IMR-90 (cell line): ENCODE measurements around the gene TEP1. TPM values are rescaled to one million over a fixed set of nuclear protein-coding genes. Genes with fewer than 3 reads are reported as not detected.
A peak's percentile ranks its signal among the peaks of the same experiment; 100 is the strongest.
"Not testable (repeated sequence)": the region's sequence is repeated elsewhere in the genome, so short reads cannot be mapped to it uniquely, and the experiment has no call there.

Source experiments
- ATAC-seq: fragments of 200-7000 bp; cut with Tn5 transposase; 2 replicates; pipeline ENCODE4 v1.9.1; 2020; ENCODE audit warnings: low read depth, mild to moderate bottlenecking, moderate library complexity
- BruUV-seq: library from RNA; stranded (reverse); fragments of 400-500 nt; replicated peaks from 2 replicates; lab custom pipeline; 2021; lab: Mats Ljungman, UMichigan
- CTCF ChIA-PET: fragments of 300-600 bp; formaldehyde crosslinking; extraction: SDS; loops from one replicate; lab custom pipeline; 2021; ENCODE audit warnings: antibody characterized with exemption; lab: Yijun Ruan, JAX
- POLR2A ChIA-PET: fragments of 300-600 bp; sonication (Branson Sonifier 250); formaldehyde crosslinking; loops from one replicate; lab custom pipeline; 2022; ENCODE audit warnings: antibody characterized with exemption; ENCODE audit not compliant: unreplicated experiment; lab: Charles Lee
- DNase-seq: peaks from one replicate; pipeline ENCODE4 v3.0.0; 2013
- H2AFZ ChIP-seq: replicated peaks from 2 replicates; pipeline ENCODE3; 2013; ENCODE audit warnings: low read length, mild to moderate bottlenecking; ENCODE audit not compliant: poor library complexity
- H2AK5ac ChIP-seq: 2 replicates; pipeline ENCODE4 v1.6.1; 2013; ENCODE audit warnings: low read depth, low read length, inconsistent platforms
- H2AK9ac ChIP-seq: replicated peaks from 2 replicates; pipeline ENCODE3; 2013; ENCODE audit warnings: mild to moderate bottlenecking, low read depth, low read length, moderate library complexity; ENCODE audit not compliant: poor library complexity
- H2BK120ac ChIP-seq: 2 replicates; pipeline ENCODE4 v1.6.1; 2013; ENCODE audit warnings: low read depth, low read length, inconsistent platforms
- H2BK15ac ChIP-seq: 3 replicates; pipeline ENCODE4 v1.6.1; 2013; ENCODE audit warnings: low read depth, low read length, inconsistent platforms
- H2BK20ac ChIP-seq: 2 replicates; pipeline ENCODE4 v1.6.1; 2013; ENCODE audit warnings: low read depth, mild to moderate bottlenecking, inconsistent platforms, low read length, moderate library complexity
- H2BK5ac ChIP-seq: 2 replicates; pipeline ENCODE4 v1.6.1; 2013; ENCODE audit warnings: mild to moderate bottlenecking, low read depth, low read length, inconsistent platforms; ENCODE audit not compliant: poor library complexity, severe bottlenecking
- H3K14ac ChIP-seq: replicated peaks from 2 replicates; pipeline ENCODE4 v1.6.1; 2013; ENCODE audit warnings: low read depth, low read length, inconsistent platforms
- H3K18ac ChIP-seq: 2 replicates; pipeline ENCODE4 v1.6.1; 2013; ENCODE audit warnings: low read depth, low read length, control low read depth
- H3K23ac ChIP-seq: 2 replicates; pipeline ENCODE4 v1.6.1; 2013; ENCODE audit warnings: low read depth, low read length, inconsistent platforms
- H3K27ac ChIP-seq: 2 replicates; pipeline ENCODE4 v1.5.1; 2013; ENCODE audit warnings: mild to moderate bottlenecking, control low read depth, low read length; ENCODE audit not compliant: insufficient read depth
- H3K27me3 ChIP-seq: 2 replicates; pipeline ENCODE4 v1.6.1; 2013; ENCODE audit warnings: low read length; ENCODE audit not compliant: control insufficient read depth, insufficient read depth
- H3K36me3 ChIP-seq: 2 replicates; pipeline ENCODE4 v1.6.1; 2013; ENCODE audit warnings: low read length, mixed read lengths; ENCODE audit not compliant: control insufficient read depth, insufficient read depth
- H3K4ac ChIP-seq: 2 replicates; pipeline ENCODE4 v1.6.1; 2013; ENCODE audit warnings: low read depth, low read length, inconsistent platforms
- H3K4me1 ChIP-seq: 2 replicates; pipeline ENCODE4 v1.6.1; 2013; ENCODE audit warnings: low read length, mixed read lengths; ENCODE audit not compliant: control insufficient read depth, insufficient read depth
- H3K4me2 ChIP-seq: 2 replicates; pipeline ENCODE4 v1.6.1; 2013; ENCODE audit warnings: low read depth, mild to moderate bottlenecking, control low read depth, low read length, moderate library complexity
- H3K4me3 ChIP-seq: 2 replicates; pipeline ENCODE4 v1.5.1; 2013; ENCODE audit warnings: low read depth, mild to moderate bottlenecking, control low read depth, low read length, moderate library complexity; ENCODE audit not compliant: insufficient read depth
- H3K56ac ChIP-seq: 2 replicates; pipeline ENCODE4 v1.6.1; 2013; ENCODE audit warnings: low read length, inconsistent platforms; ENCODE audit not compliant: insufficient read depth; ENCODE audit errors: extremely low read depth
- H3K79me1 ChIP-seq, 2 experiments: 2 replicates each; pipeline ENCODE4 v1.6.1; 2013; ENCODE audit warnings: low read length in 2 of 2, inconsistent platforms in 1 of 2, low read depth in 1 of 2
- H3K9ac ChIP-seq: 2 replicates; pipeline ENCODE4 v1.6.1; 2013; ENCODE audit warnings: low read depth, low read length, control low read depth
- H3K9me1 ChIP-seq: 2 replicates; pipeline ENCODE4 v1.6.1; 2013; ENCODE audit warnings: low read length, inconsistent platforms; ENCODE audit not compliant: insufficient read depth
- H3K9me3 ChIP-seq: 2 replicates; pipeline ENCODE4 v1.6.1; 2013; ENCODE audit warnings: low read length; ENCODE audit not compliant: control insufficient read depth, insufficient read depth
- H4K20me1 ChIP-seq: 2 replicates; pipeline ENCODE4 v1.6.1; 2013; ENCODE audit warnings: low read length, inconsistent platforms; ENCODE audit not compliant: insufficient read depth
- H4K5ac ChIP-seq: 2 replicates; pipeline ENCODE4 v1.6.1; 2013; ENCODE audit warnings: mild to moderate bottlenecking, low read depth, low read length, control low read depth
- H4K8ac ChIP-seq, 2 experiments: 2 replicates each; pipeline ENCODE4 v1.6.1; 2013; ENCODE audit warnings: low read depth in 2 of 2, low read length in 2 of 2, control low read depth in 1 of 2, inconsistent platforms in 1 of 2
- H4K91ac ChIP-seq: 2 replicates; pipeline ENCODE4 v1.6.1; 2013; ENCODE audit warnings: low read depth, low read length, inconsistent platforms; ENCODE audit not compliant: insufficient read depth
- MAFK ChIP-seq: IDR thresholded peaks from 2 replicates; pipeline ENCODE4 v1.6.1; 2012; ENCODE audit warnings: low read depth, low read length, improper control_type of control experiment
- MAZ ChIP-seq: IDR thresholded peaks from 2 replicates; pipeline ENCODE4 v1.6.1; 2012; ENCODE audit warnings: low read depth, mild to moderate bottlenecking, low read length, improper control_type of control experiment, moderate library complexity, borderline replicate concordance
- RFX5 ChIP-seq: IDR thresholded peaks from 2 replicates; pipeline ENCODE4 v1.8.0; 2012; ENCODE audit warnings: low read depth, mild to moderate bottlenecking, low read length, moderate library complexity
- WGBS, 2 experiments: methylation state at CpG; one replicate each; pipeline versions ENCODE4 v1.1.5 to v1.1.7; 2013; ENCODE audit warnings: missing lambda C conversion rate in 2 of 2; ENCODE audit not compliant: insufficient read length in 1 of 2; ENCODE audit errors: extremely low coverage in 2 of 2; 5-methylcytosine and 5-hydroxymethylcytosine counted together
- dilution Hi-C: fragments of 300-500 bp; cut with HindIII; formaldehyde crosslinking; loops from one replicate; pipeline ENCODE4 v1.14.3; 2018; ENCODE audit warnings: low sequenced_read_pairs; ENCODE audit not compliant: unreplicated experiment
- in situ Hi-C: fragments of 300-500 bp; cut with MboI; formaldehyde crosslinking; loops from 3 replicates; pipeline ENCODE4 v1.14.3; 2019; ENCODE audit warnings: low sequenced_read_pairs, inconsistent platforms, mixed read lengths
- intact Hi-C: fragments of 100-400 bp; cut with micrococcal nuclease; formaldehyde crosslinking; loops from 2 replicates; pipeline ENCODE4 v1.10.0; 2022
- polyA plus RNA-seq, 3 experiments: library from polyadenylated mRNA; depleted of rRNA; stranded (reverse); fragments of >200 nt; gene quantifications; 2 replicates each; pipeline ENCODE4 v1.2.3, GENCODE V29; 2012; ENCODE audit warnings: low replicate concordance in 1 of 3
- total RNA-seq: library from RNA; depleted of rRNA; stranded (reverse); fragments of >200 nt; gene quantifications from 2 replicates; pipeline ENCODE4 v1.2.3, GENCODE V29; 2012

TEP1 gene
- total and polyA plus RNA-seq, 2 of the 4 experiments (the other 2 are of a cell fraction): 10.7 to 12.4 TPM

- TF ChIP-seq MAZ (peak; percentile 43; the same call in 1 of the 2 replicates), MAFK (no peak), RFX5 (no peak)
Observed at GRCh38 chr14:20454516-20455354, 41.4 kb upstream of the TEP1 start, which contains the start of the genes APEX1 and OSGEP (continued).

GRCh38 chr14:20452831-20453230, 39.5 kb upstream of the TEP1 start:
- WGBS, 2 experiments: 100% methylated on average over 6 of the region's 8 CpGs; no CpG with 5 or more reads in 1 of the 2 experiments

More at GRCh38 chr14:20452831-20453230, 39.5 kb upstream of the TEP1 start:
- H2AFZ ChIP-seq, H3K14ac ChIP-seq, H2BK120ac ChIP-seq, BruUV-seq, H3K4me3 ChIP-seq, H2BK20ac ChIP-seq, H3K4me1 ChIP-seq, DNase-seq, H4K91ac ChIP-seq, H3K9me1 ChIP-seq, H3K9ac ChIP-seq, H2AK9ac ChIP-seq, ATAC-seq, H3K4ac ChIP-seq, H4K5ac ChIP-seq, H3K27me3 ChIP-seq, POLR2A ChIA-PET, H2AK5ac ChIP-seq, H3K27ac ChIP-seq, CTCF ChIA-PET, H3K23ac ChIP-seq, H3K18ac ChIP-seq, intact Hi-C loops, H3K9me3 ChIP-seq, H4K20me1 ChIP-seq, H2BK5ac ChIP-seq, H4K8ac ChIP-seq, dilution Hi-C loops, H3K56ac ChIP-seq, H3K4me2 ChIP-seq, H2BK15ac ChIP-seq: not testable (repeated sequence)
- in situ Hi-C loops: loop anchor here (25.0 kb wide), 1 partner anchor 634 kb away; the partner anchor contains the start of gene ZNF219
- Histone ChIP-seq H3K36me3 (peaks cover 27% of the 10 kb centered on the region), H3K79me1 (peaks cover 18 to 29% of the 10 kb centered on the region in 2 experiments)
